Spleen (tissue), 7 donors: ENCODE results near the gene MZT2B.
"Not testable (repeated sequence)": the region's sequence is repeated elsewhere in the genome, so short reads cannot be mapped to it uniquely, and the experiment has no call there.

Experiments used
- POLR2A ChIP-seq, 3 donors: fragments of 450-650 bp; IDR thresholded peaks; one replicate each; pipeline ENCODE4 v1.5.1; 2017; ENCODE audit warnings: antibody characterized with exemption in 3 of 3, mild to moderate bottlenecking in 1 of 3
- TF ChIP-seq, protein P1 (sequence below), 11 experiments: fragments of 200-600 bp in 7 of 11; fragments of 450-650 bp in 4 of 11; sonication (generic) in 4 of 11; IDR thresholded peaks in 8 of 11; conservative IDR thresholded peaks in 3 of 11; 1 replicate in 7 of 11; 2 replicates in 4 of 11; pipeline versions ENCODE4 v1.4.0 to v1.8.0; 2016 to 2021; ENCODE audit warnings: antibody characterized with exemption in 11 of 11, inconsistent platforms in 4 of 11, mild to moderate bottlenecking in 1 of 11
- donor health status: DM: no; HTN: no; CAD: no; lungs with moderate emphysema.
- donor health status: DM: no; HTN: no; CAD: no.
- donor health status: DM: no; HTN: no; CAD: no.

GRCh38 chr2:130207051-130207450 is 25.0 kb downstream of the MZT2B start:
- TF ChIP-seq POLR2A (IDR thresholded peaks at IDR 0.05) = not testable (repeated sequence)
- TF ChIP-seq, protein P1, sequence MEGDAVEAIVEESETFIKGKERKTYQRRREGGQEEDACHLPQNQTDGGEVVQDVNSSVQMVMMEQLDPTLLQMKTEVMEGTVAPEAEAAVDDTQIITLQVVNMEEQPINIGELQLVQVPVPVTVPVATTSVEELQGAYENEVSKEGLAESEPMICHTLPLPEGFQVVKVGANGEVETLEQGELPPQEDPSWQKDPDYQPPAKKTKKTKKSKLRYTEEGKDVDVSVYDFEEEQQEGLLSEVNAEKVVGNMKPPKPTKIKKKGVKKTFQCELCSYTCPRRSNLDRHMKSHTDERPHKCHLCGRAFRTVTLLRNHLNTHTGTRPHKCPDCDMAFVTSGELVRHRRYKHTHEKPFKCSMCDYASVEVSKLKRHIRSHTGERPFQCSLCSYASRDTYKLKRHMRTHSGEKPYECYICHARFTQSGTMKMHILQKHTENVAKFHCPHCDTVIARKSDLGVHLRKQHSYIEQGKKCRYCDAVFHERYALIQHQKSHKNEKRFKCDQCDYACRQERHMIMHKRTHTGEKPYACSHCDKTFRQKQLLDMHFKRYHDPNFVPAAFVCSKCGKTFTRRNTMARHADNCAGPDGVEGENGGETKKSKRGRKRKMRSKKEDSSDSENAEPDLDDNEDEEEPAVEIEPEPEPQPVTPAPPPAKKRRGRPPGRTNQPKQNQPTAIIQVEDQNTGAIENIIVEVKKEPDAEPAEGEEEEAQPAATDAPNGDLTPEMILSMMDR (IDR thresholded peaks at IDR 0.05 in 8 of 11, conservative IDR thresholded peaks at IDR 0.05 in 3 of 11) = not testable (repeated sequence)
